Right forelimb (tissue), 1 donor: ENCODE data around the gene BACH2.
"Not testable (repeated sequence)": the region's sequence is repeated elsewhere in the genome, so short reads cannot be mapped to it uniquely, and the experiment has no call there.

Source experiments
- DNase-seq: peaks from one replicate; pipeline ENCODE4 v3.0.0-alpha.2; 2018

BACH2 gene

GRCh38 chr6:90119618-90120017 is 177.0 kb downstream of the BACH2 start:
- DNase-seq, result no peak

- DNase-seq, result no peak
These were observed 178.1 kb downstream of the BACH2 start for GRCh38 chr6:90118581-90118980.

GRCh38 chr6:90118069-90118468 is 178.6 kb downstream of the BACH2 start:
- no peak for DNase-seq

- DNase-seq, result not testable (repeated sequence)
These were observed 180.5 kb downstream of the BACH2 start for GRCh38 chr6:90116126-90116525.

GRCh38 chr6:90113389-90113788 is 183.3 kb downstream of the BACH2 start:
- no peak for DNase-seq

GRCh38 chr6:90111387-90111786 is 185.3 kb downstream of the BACH2 start:
- no peak for DNase-seq

GRCh38 chr6:90110971-90111370 is 185.7 kb downstream of the BACH2 start:
- DNase-seq, result no peak

- no peak for DNase-seq
These were observed 187.5 kb downstream of the BACH2 start for GRCh38 chr6:90109141-90109540.

GRCh38 chr6:90107771-90108282 is 188.8 kb downstream of the BACH2 start:
- no peak for DNase-seq

- no peak for DNase-seq
These were observed 189.3 kb downstream of the BACH2 start for GRCh38 chr6:90107371-90107770.

- no peak for DNase-seq
These were observed 190.2 kb downstream of the BACH2 start for GRCh38 chr6:90106449-90106848.

GRCh38 chr6:90105506-90106170 is 191.0 kb downstream of the BACH2 start:
- no peak for DNase-seq

- no peak for DNase-seq
These were observed 193.4 kb downstream of the BACH2 start for GRCh38 chr6:90103056-90103800.

GRCh38 chr6:90101403-90101802 is 195.2 kb downstream of the BACH2 start:
- DNase-seq, result no peak

GRCh38 chr6:90100059-90100665 is 196.5 kb downstream of the BACH2 start:
- no peak for DNase-seq

- peak; percentile 48 for DNase-seq
These were observed 198.0 kb downstream of the BACH2 start for GRCh38 chr6:90098627-90099026.

- DNase-seq, result peak; percentile 81
These were observed 198.6 kb downstream of the BACH2 start for GRCh38 chr6:90098001-90098531.

- no peak for DNase-seq
These were observed 199.3 kb downstream of the BACH2 start for GRCh38 chr6:90097356-90097755.

GRCh38 chr6:90096818-90097217 is 199.8 kb downstream of the BACH2 start:
- DNase-seq, result no peak

GRCh38 chr6:90095788-90096187 is 200.9 kb downstream of the BACH2 start:
- no peak for DNase-seq

GRCh38 chr6:90095145-90095544 is 201.5 kb downstream of the BACH2 start:
- no peak for DNase-seq

- no peak for DNase-seq
These were observed 203.0 kb downstream of the BACH2 start for GRCh38 chr6:90093558-90094073.

GRCh38 chr6:90090866-90091265 is 205.8 kb downstream of the BACH2 start:
- no peak for DNase-seq
